Activated CD4-positive, alpha-beta memory T cell treated with anti-CD3 and anti-CD28 coated beads for 36 hours (primary cell): ENCODE data around the gene SGCD. TPM values are rescaled to one million over a fixed set of nuclear protein-coding genes. Genes with fewer than 3 reads are reported as not detected.
"Not testable (repeated sequence)": the region's sequence is repeated elsewhere in the genome, so short reads cannot be mapped to it uniquely, and the experiment has no call there.

Experiments used
- CTCF ChIA-PET: fragments of 350-600 bp; sonication (Branson Sonifier 250); formaldehyde crosslinking; loops from one replicate; lab custom pipeline; 2021; ENCODE audit warnings: antibody characterized with exemption, inconsistent platforms; lab: Charles Lee
- POLR2A ChIA-PET: fragments of 350-600 bp; sonication (Branson Sonifier 250); formaldehyde crosslinking; loops from one replicate; lab custom pipeline; 2021; ENCODE audit warnings: antibody characterized with exemption; lab: Charles Lee
- DNase-seq: peaks from one replicate; pipeline ENCODE4 v3.0.0-alpha.2; 2020
- H3K27ac Mint-ChIP-seq: one replicate; pipeline ENCODE4 v1.8.0; 2021; ENCODE audit warnings: mixed read lengths
- H3K27me3 Mint-ChIP-seq: one replicate; pipeline ENCODE4 v1.8.0; 2021; ENCODE audit warnings: mixed read lengths
- H3K36me3 Mint-ChIP-seq: one replicate; pipeline ENCODE4 v1.8.0; 2021; ENCODE audit warnings: mixed read lengths
- H3K4me1 Mint-ChIP-seq: one replicate; pipeline ENCODE4 v1.8.0; 2021; ENCODE audit warnings: low read depth, mixed read lengths
- H3K4me3 Mint-ChIP-seq: one replicate; pipeline ENCODE4 v1.8.0; 2021; ENCODE audit warnings: mild to moderate bottlenecking, mixed read lengths
- H3K9me3 Mint-ChIP-seq: one replicate; pipeline ENCODE4 v1.8.0; 2021; ENCODE audit warnings: mixed read lengths
- intact Hi-C: fragments of 100-400 bp; cut with micrococcal nuclease; formaldehyde crosslinking; loops from one replicate; pipeline ENCODE4 v1.15.1; 2023
- total RNA-seq, 2 experiments: library from RNA; stranded (reverse); gene quantifications; one replicate each; pipeline ENCODE4 v1.2.3, GENCODE V29; 2021

The SGCD gene
- total RNA-seq, 2 experiments from 2014 or later: not detected

- Mint-ChIP-seq H3K27ac (no peak overlapping the region), H3K27me3 (peaks cover 12% of the 10 kb centered on the region), H3K4me1 (no peaks in the 10 kb centered on the region), H3K36me3 (no peaks in the 10 kb centered on the region), H3K4me3 (no peak overlapping the region), H3K9me3 (no peaks in the 10 kb centered on the region)
- ChIA-PET POLR2A (no interaction called here), CTCF (no interaction called here)
- DNase-seq: no peak
- intact Hi-C loops: no loop called here
These were observed 268.3 kb downstream of the SGCD start for GRCh38 chr5:156595132-156595787.

- intact Hi-C loops: no loop called here
- CTCF ChIA-PET: no interaction called here
These were observed 270.3 kb downstream of the SGCD start for GRCh38 chr5:156597276-156597675.

GRCh38 chr5:156598964-156599363 lies 272.0 kb downstream of the SGCD start:
- no peaks in the 10 kb centered on the region for H3K36me3 Mint-ChIP-seq
- intact Hi-C loops: no loop called here
- CTCF ChIA-PET: no interaction called here

More at GRCh38 chr5:156597276-156597675, 270.3 kb downstream of the SGCD start:
- Mint-ChIP-seq H3K4me3 (no peak overlapping the region), H3K9me3 (peaks cover 10% of the 10 kb centered on the region), H3K36me3 (no peaks in the 10 kb centered on the region), H3K27ac (no peak overlapping the region), H3K4me1 (no peaks in the 10 kb centered on the region), H3K27me3 (peaks cover 12% of the 10 kb centered on the region)
- no peak for DNase-seq
- POLR2A ChIA-PET: no interaction called here

DNA sequence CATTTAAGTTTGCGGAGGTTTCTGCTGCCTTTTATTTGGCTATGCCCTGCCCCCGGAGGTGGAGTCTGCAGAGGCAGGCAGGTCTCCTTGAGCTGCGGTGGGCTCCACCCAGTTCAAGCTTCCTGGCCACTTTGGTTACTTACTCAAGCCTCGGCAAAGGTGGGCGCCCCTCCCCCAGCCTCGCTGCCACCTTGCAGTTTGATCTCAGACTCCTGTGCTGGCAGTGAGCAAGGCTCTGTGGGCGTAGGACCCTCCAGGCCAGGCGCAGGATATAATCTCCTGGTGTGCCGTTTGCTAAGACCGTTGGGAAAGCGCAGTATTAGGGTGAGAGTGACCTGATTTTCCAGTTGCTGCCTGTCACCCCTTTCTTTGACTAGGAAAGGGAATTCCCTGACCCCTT lies 283.6 kb downstream of the SGCD start:
- H3K27me3 Mint-ChIP-seq, POLR2A ChIA-PET, H3K36me3 Mint-ChIP-seq, intact Hi-C loops, H3K4me3 Mint-ChIP-seq, H3K27ac Mint-ChIP-seq, H3K4me1 Mint-ChIP-seq, DNase-seq: not testable (repeated sequence)
- peaks cover 21% of the 10 kb centered on the region for H3K9me3 Mint-ChIP-seq
- CTCF ChIA-PET: interaction anchor here (0.6 kb wide), 1 partner anchor 56 kb away, joined by 3 read pairs; no protein-coding TSS in a partner anchor

More at GRCh38 chr5:156598964-156599363, 272.0 kb downstream of the SGCD start:
- Mint-ChIP-seq H3K27me3 (peaks cover 3% of the 10 kb centered on the region), H3K27ac (no peak overlapping the region), H3K9me3 (peaks cover 18% of the 10 kb centered on the region), H3K4me1 (no peaks in the 10 kb centered on the region), H3K4me3 (no peak overlapping the region)
- POLR2A ChIA-PET: interaction anchor here (1.0 kb wide), 1 partner anchor 12 kb away, joined by 3 read pairs; no protein-coding TSS in a partner anchor
- DNase-seq: no peak

GRCh38 chr5:156615901-156616300 lies 288.9 kb downstream of the SGCD start:
- Mint-ChIP-seq H3K4me1 (no peaks in the 10 kb centered on the region), H3K9me3 (peaks cover 17% of the 10 kb centered on the region), H3K36me3 (no peaks in the 10 kb centered on the region), H3K27me3 (peaks cover 4% of the 10 kb centered on the region), H3K4me3 (no peak overlapping the region), H3K27ac (no peak overlapping the region)
- ChIA-PET CTCF (no interaction called here), POLR2A (no interaction called here)
- intact Hi-C loops: no loop called here
- no peak for DNase-seq

DNA sequence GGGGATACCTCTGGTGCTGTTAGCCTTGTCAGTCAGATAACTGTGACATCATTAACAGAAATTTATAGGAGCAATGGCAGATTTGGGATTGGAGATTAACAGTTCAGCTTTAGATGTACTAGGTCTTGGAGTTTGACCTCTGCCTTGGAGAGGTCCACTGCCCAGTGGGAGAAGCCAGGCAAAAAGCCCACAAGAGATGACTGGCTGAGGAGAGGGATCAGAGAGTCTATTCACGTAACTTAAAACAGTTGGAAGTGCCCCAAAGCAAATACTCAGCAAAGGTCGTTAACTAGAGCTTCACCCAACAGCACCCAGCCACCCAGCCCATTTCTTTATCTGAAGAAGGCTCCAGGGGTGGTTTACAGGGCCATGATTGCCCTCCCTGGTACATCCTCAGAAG lies 290.5 kb downstream of the SGCD start:
- no peak for DNase-seq
- H3K4me3 Mint-ChIP-seq: no peak overlapping the region
- H3K9me3 Mint-ChIP-seq: peaks cover 2% of the 10 kb centered on the region
- no peak overlapping the region for H3K27ac Mint-ChIP-seq
- no peaks in the 10 kb centered on the region for H3K4me1 Mint-ChIP-seq
- H3K27me3 Mint-ChIP-seq: peaks cover 4% of the 10 kb centered on the region
- no peaks in the 10 kb centered on the region for H3K36me3 Mint-ChIP-seq
- intact Hi-C loops: no loop called here
- ChIA-PET POLR2A (no interaction called here), CTCF (no interaction called here)

DNA sequence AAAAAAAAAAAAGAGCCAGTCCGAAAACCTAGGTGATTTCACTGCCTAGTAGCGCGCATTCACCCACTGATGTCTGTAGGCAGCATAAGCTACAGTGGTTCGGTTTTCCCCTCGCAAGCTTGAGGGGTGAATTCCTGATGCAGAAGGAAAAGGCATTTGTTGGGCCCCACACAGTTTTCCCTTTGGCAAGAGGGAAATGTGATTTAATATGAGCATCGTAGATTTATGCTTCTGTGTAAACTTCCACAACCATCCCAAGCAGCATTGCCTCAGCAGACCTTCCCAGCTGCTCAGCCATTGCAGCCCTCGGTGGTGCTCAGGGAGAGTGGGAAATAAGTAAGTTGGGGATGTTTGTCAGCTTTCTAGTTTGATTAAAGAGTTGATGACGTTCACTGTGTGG lies 291.6 kb downstream of the SGCD start:
- H3K27ac Mint-ChIP-seq: no peak overlapping the region
- no peaks in the 10 kb centered on the region for H3K4me1 Mint-ChIP-seq
- ChIA-PET CTCF (no interaction called here), POLR2A (no interaction called here)
- intact Hi-C loops: no loop called here
- no peak for DNase-seq
- peaks cover 4% of the 10 kb centered on the region for H3K27me3 Mint-ChIP-seq
- no peak overlapping the region for H3K4me3 Mint-ChIP-seq
- H3K36me3 Mint-ChIP-seq: no peaks in the 10 kb centered on the region
- H3K9me3 Mint-ChIP-seq: no peaks in the 10 kb centered on the region

GRCh38 chr5:156621719-156622118 lies 294.8 kb downstream of the SGCD start:
- DNase-seq: no peak
- H3K36me3 Mint-ChIP-seq: no peaks in the 10 kb centered on the region
- H3K4me3 Mint-ChIP-seq: no peak overlapping the region
- H3K27ac Mint-ChIP-seq: no peak overlapping the region
- intact Hi-C loops: no loop called here
- peaks cover 4% of the 10 kb centered on the region for H3K27me3 Mint-ChIP-seq
- no peaks in the 10 kb centered on the region for H3K4me1 Mint-ChIP-seq
- POLR2A ChIA-PET: no interaction called here
- CTCF ChIA-PET: no interaction called here
- H3K9me3 Mint-ChIP-seq: no peaks in the 10 kb centered on the region

GRCh38 chr5:156623381-156624040 lies 296.5 kb downstream of the SGCD start:
- intact Hi-C loops: no loop called here
- DNase-seq: no peak
- ChIA-PET POLR2A (no interaction called here), CTCF (no interaction called here)
- peaks cover 4% of the 10 kb centered on the region for H3K27me3 Mint-ChIP-seq
- no peaks in the 10 kb centered on the region for H3K4me1 Mint-ChIP-seq
- H3K4me3 Mint-ChIP-seq: no peak overlapping the region
- no peaks in the 10 kb centered on the region for H3K9me3 Mint-ChIP-seq
- no peak overlapping the region for H3K27ac Mint-ChIP-seq
- no peaks in the 10 kb centered on the region for H3K36me3 Mint-ChIP-seq

DNA sequence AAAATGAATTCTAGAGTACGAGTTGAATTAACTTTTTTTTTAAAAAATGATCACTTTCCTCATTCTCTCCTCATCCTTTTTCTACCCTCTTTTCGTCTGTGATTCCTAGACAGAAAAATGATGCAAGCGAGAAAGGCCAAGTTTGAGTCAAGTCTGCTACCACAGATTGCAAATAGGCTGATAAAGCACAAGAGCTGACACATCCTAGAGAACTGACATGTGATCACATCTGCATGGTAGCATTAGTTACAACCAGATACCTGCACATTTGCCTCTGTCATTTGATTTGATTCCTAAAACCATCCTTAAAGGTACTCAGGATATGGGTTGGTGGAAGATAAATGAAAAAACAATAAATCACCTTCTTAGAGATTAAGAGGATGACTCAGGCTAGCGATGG lies 297.7 kb downstream of the SGCD start:
- no peak for DNase-seq
- no peak overlapping the region for H3K27ac Mint-ChIP-seq
- peaks cover 4% of the 10 kb centered on the region for H3K27me3 Mint-ChIP-seq
- H3K36me3 Mint-ChIP-seq: no peaks in the 10 kb centered on the region
- no peak overlapping the region for H3K4me3 Mint-ChIP-seq
- ChIA-PET CTCF (no interaction called here), POLR2A (interaction anchor here (0.5 kb wide), 1 partner anchor 232 kb away, joined by 3 read pairs; no protein-coding TSS in a partner anchor)
- no peaks in the 10 kb centered on the region for H3K4me1 Mint-ChIP-seq
- intact Hi-C loops: no loop called here
- no peaks in the 10 kb centered on the region for H3K9me3 Mint-ChIP-seq

DNA sequence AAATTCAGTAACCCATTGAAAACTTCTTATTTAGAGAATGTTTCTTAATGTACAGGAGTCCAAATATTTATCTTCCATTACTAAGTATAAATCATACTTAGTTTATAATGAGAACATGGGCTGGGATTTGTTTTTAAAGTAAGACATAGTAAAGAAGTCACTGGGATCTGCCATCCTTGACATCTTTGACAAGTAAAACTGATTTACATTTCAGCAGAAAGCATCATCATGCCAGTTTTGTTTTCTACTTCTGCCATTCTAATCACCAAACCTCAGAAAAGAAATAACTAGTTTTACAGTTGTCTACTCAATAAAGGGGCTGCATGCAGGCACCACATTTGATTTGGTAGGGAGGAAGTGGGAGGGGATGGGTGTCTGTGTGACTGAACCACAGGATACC lies 301.5 kb downstream of the SGCD start:
- ChIA-PET CTCF (no interaction called here), POLR2A (no interaction called here)
- Mint-ChIP-seq H3K9me3 (no peaks in the 10 kb centered on the region), H3K4me1 (no peaks in the 10 kb centered on the region), H3K4me3 (no peak overlapping the region), H3K36me3 (no peaks in the 10 kb centered on the region), H3K27me3 (no peaks in the 10 kb centered on the region), H3K27ac (no peak overlapping the region)
- intact Hi-C loops: no loop called here
- DNase-seq: no peak

DNA sequence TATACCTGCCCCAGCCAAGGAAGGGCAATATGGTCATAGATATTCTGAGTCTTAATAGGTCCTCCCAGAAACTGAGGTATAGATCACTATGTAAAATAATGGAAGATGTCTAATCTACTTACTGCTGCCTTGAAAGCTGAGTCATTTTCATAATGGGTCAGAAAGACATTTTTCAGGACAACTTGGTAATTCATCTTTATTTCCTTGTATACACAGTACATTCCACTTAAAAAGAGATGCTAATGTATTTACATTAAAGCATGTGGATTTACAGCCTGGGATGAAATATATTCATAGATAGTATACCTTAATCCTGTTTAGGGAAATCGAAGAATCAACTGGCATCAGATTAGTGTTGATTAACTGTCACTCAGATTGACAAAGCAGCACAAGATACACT lies 304.0 kb downstream of the SGCD start:
- POLR2A ChIA-PET: no interaction called here
- Mint-ChIP-seq H3K9me3 (no peaks in the 10 kb centered on the region), H3K27me3 (no peaks in the 10 kb centered on the region), H3K4me3 (no peak overlapping the region), H3K4me1 (no peaks in the 10 kb centered on the region), H3K36me3 (no peaks in the 10 kb centered on the region), H3K27ac (no peak overlapping the region)
- intact Hi-C loops: no loop called here
- no peak for DNase-seq
- CTCF ChIA-PET: no interaction called here

DNA sequence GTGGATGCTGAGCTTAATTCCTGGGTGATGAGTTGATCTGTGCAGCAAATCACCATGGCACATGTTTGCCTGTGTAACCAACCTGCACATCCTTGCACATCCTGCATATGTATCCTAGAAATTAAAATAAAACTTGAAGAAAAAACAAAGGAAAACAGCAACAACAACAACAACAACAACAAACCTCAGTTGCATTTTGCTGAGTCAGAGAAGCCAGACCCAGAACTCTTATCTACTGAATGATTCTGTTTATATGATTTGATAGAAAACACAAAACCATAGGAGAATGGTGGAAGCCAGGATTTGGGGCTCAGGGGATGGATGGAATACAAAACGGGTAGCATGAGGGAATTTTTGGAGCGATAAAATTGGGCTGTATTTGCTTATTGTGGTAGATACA lies 307.3 kb downstream of the SGCD start:
- ChIA-PET POLR2A (no interaction called here), CTCF (no interaction called here)
- H3K9me3 Mint-ChIP-seq: no peaks in the 10 kb centered on the region
- H3K27me3 Mint-ChIP-seq: no peaks in the 10 kb centered on the region
- intact Hi-C loops: no loop called here
- H3K27ac Mint-ChIP-seq: no peak overlapping the region
- H3K4me3 Mint-ChIP-seq: no peak overlapping the region
- no peaks in the 10 kb centered on the region for H3K4me1 Mint-ChIP-seq
- H3K36me3 Mint-ChIP-seq: no peaks in the 10 kb centered on the region
- DNase-seq: no peak
